KG1 (cell line): ENCODE results near the gene C1orf226.

ENCODE experiments used
- DNase-seq: peaks from one replicate; lab custom pipeline; 2025; lab: John Stamatoyannopoulos, UW

The C1orf226 gene

DNA sequence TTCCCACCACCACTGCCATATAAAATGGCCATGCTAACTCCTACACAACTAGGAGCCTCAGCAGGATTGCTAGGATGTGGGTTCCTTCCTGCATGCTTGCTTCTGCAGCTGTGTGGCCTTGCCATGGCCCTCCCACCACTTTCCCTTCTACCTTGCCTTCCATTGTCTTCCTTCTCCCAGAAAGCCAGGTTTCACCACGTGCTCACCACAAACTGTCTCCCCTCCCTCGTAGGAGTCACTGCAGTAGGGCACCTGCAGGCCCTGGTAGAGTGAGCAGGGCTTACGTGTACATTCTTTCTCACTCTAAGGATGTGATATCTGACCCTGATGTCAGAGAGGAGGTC lies 3.7 kb downstream of the C1orf226 start:
- DNase-seq: no peak

- no peak for DNase-seq
Measured at GRCh38 chr1:162385702-162386101, 4.2 kb downstream of the C1orf226 start.

GRCh38 chr1:162386292-162387225 lies 5.0 kb downstream of the C1orf226 start:
- no peak for DNase-seq

GRCh38 chr1:162387226-162388082 lies 5.9 kb downstream of the C1orf226 start:
- DNase-seq: no peak

GRCh38 chr1:162388083-162388594 lies 6.6 kb downstream of the C1orf226 start:
- DNase-seq: no peak

DNA sequence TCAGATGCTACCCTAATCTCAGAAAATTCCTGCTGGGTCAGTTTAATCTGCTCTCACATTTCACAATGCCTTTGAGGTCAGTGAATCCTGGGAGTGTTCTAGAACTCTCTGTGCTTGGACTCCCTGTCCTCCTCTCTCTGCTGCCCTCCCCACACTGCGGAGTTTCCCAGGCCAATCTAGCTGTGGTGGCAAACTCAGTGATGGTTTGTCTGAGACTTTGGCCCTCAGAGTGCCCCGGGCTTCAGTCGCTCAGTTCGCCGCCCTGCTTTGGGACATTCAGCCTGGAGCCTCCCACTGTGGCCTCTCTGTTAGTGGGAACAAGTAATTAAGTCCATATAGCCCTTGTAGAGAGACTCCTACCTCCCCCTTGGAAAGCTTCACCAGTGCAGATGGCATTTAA lies 7.1 kb downstream of the C1orf226 start:
- no peak for DNase-seq

GRCh38 chr1:162389021-162389818 lies 7.7 kb downstream of the C1orf226 start:
- no peak for DNase-seq

GRCh38 chr1:162389971-162390370 lies 8.4 kb downstream of the C1orf226 start:
- DNase-seq: no peak

GRCh38 chr1:162390396-162391185 lies 9.1 kb downstream of the C1orf226 start:
- no peak for DNase-seq

DNA sequence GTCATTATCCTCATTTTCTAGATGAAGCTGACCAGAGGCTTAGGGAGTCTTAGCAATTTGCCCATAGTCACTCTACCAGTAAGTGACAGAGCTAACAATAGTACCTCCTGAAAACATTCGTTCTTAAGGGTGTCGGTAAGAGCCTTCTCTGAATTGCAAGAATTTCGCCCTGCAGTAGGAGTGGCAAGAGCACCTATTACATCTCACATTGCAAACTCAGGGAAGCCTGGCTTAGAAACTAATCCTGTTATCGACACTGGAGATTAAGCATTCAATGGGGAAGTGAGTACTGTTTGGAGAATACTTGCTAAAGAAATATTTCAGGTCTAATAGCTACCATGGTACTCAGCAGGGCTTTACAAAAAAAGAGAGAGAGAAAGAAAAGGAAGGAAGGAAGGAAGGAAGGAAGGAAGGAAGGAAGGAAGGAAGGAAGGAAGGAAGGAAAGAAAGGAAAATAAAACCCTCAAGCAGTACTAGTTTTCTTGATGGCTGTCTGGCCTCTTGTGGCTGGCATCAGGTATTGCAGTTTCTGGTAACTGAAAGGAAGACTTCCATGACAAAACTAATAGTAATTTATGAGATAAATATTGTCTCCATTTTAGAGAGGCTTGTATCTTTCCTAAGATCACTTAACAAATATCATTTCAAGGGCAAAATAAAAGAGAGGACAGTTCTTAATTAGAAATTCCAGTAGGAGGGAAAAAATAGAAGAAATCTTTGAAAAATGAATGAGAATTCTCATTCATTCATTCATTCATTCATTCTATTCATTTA lies 10.4 kb downstream of the C1orf226 start:
- DNase-seq: no peak

DNA sequence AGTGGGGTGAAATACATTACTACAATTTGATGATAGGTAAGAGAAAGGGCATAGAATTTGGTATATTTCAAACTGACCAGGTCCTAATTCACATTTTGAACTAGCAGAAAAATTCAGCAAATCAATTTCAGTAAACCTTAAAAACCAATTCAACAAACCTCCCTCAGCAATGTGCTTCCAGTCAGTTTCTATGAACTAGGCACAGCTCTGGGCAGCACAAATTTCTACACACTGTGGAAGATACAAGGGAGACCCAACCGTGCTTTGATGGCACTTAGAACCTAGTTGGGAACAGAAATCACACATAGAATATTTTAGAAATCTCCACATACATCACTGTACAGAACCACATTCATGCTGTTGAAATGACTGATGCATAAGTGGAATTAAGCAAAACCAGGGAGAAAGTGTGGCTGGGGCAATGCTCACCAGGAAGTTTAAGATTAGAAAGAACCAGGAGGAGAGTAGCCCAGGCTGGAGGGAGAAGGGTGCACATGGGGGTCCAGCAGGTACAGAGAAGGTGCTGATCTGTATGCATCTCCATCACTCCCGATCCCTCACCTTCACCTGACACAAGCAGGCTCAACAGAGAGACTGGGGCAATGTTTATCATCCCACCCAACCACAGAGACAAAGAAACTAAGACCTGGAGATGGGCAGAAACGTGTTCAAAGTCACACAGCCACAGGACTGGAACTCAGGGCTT lies 14.8 kb downstream of the C1orf226 start:
- no peak for DNase-seq

- DNase-seq: no peak
Measured at GRCh38 chr1:162397039-162397448, 15.5 kb downstream of the C1orf226 start.

DNA sequence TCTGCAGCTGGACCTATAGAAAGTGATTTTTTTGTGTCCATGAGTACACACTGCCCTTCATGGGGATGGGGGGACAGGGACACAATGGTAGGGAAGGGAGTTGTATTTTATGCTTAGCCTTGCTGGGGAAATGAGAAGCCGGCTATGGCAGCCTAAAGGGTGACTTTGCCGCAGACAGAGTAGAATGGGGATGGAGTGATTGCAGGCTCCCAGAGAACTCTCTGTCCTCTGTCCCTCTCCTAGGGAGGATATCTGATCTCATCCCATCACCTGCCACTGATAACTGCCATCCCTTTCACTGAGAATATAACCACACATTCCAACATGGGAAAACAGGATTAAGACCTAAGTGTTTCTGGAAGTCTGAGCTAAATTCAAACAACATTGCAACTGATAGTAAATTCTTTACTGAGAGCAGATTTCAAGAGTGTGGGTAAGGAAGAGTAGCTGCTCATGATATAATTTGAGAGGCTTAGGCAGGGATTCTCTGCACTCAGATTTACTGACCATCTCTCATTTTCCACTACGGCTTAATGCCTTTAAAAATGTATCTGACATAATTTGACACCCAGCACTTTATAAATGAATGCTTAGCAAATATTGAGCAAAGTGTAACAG lies 16.5 kb downstream of the C1orf226 start:
- no peak for DNase-seq

DNA sequence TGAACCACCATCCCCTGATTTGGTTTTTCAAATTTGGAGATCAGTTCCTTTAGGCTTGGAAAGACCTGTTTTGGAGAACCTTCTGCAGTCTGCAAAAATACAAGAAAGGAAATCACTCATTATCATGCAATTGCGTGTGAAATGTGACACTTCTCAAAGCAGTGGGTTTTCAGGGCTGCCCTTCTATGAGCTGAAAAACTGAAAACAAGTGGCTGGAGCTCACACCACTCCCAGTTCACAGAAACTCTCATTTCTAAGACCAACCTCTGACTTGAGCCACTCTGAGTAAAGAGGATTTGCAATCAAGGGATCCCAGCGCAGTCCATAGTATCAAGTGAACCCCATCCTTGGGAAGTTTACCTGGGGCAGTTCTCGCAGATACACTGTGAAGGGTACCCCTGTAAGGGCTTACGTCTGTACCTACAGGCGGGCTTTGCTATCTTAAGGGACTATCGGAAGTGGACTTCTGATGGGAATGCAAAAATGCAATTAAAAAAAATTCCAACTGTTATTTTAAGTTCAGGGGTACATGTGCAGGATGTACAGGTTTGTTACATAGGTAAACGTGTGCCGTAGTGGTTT lies 17.6 kb downstream of the C1orf226 start:
- DNase-seq: no peak

DNA sequence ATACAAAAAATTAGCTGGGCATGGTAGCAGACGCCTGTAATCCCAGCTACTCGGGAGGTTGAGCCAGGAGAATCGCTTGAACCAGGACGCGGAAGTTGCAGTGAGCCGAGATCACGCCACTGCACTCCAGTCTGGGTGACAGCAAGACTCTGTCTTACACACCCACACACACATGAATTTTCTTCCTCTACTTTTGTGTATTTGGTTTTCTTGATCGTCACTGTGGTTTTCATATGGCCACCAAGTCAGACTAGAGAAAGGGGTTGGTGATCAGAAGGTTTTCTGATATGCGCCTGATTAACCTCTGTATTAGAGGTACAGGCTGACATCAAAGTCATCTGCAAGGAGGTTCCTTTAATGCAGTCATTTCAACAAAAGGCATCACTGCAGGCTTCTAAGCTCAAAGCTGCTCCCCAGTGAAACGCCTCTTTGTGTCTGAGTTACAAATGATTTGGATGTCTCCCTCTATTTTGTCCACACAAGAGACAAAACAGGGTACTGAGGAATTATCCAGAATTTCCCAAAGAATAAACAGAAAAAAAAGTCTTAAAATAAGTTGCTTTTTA lies 19.3 kb downstream of the C1orf226 start:
- no peak for DNase-seq

GRCh38 chr1:162404550-162405160 lies 23.1 kb downstream of the C1orf226 start:
- no peak for DNase-seq

DNA sequence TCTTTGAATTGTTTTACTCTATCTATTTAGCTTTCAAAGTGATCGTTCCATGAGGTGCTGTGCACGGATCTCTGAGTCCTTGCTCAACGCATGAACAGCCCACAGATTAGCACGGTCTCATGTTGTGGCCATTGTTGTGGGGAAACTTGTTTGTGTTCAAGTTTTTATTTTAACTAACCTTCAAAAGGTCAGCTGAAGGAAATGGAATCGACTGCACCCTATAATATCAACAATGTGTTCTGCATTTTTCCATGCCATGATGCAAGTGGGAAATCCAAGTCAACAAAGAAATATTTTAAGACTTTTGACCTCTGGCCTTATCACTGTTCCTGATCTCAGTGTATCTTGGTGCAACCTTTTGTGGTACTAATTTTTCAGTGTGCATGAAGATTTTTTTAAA lies 24.3 kb downstream of the C1orf226 start:
- no peak for DNase-seq

- DNase-seq: no peak
Measured at GRCh38 chr1:162406811-162407210, 25.3 kb downstream of the C1orf226 start.
